Cardiac septum (tissue), 1 donor: ENCODE measurements around the gene TST. TPM values are rescaled to one million over a fixed set of nuclear protein-coding genes. Genes with fewer than 3 reads are reported as not detected.

Experiments
- DNase-seq: peaks from one replicate; pipeline ENCODE4 v3.0.0-alpha.2; 2020; ENCODE audit warnings: low spot score
- intact Hi-C: fragments of 100-400 bp; cut with DNase I; formaldehyde crosslinking; loops from one replicate; pipeline ENCODE4 v1.14.0; 2022
- total RNA-seq: library from RNA; stranded (reverse); fragmentation: NEBNext Ultra II Directional; extraction: Animal tissue kit (Norgen Biotek cat#: 25700); gene quantifications from one replicate; pipeline ENCODE4 v1.2.1, GENCODE V29; 2021
- donor health status: DM: no; HTN: no; CAD: no.

The TST gene
- total RNA-seq, 1 donor from 2014 or later, result 29.7 TPM

DNA sequence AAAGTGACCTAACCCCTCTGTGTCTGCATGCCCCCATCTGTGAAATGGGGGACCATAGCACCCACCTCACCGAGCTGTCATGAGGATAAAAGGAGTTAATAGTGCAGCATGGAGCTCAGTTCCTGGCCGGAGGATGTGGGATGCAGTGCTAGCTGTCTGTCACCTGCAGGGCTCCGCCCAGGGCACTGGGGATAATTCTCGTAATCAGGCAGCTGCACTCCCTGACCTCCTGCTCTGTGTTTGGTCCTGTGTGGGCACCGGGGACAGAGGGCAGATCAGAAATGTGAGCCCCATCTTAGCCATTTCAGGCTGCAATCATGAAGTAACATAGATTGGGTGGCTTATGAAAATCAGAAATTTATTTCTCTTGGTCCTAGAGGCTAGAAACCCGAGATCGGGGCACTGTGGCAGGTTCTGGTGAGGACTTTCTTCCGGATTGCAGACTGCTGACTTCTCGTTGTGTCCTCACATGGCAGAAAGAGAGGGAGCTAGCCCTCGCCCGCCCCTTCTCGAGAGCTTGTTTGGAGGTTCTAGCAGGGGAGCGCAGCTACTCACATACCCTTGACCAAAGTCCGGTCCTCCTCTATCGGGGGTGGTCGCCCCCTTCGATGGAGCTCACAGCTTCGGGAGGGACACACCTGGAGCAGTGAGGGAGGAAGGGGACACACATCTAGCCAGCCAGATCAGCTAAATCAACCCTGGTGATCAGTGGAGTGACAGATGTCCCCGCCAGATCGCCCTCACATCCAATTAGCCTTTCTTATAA is 35.5 kb upstream of the TST start:
- DNase-seq, result no peak
- intact Hi-C loops, result no loop called here

GRCh38 chr22:37054056-37054395 is 34.8 kb upstream of the TST start:
- DNase-seq, result no peak
- intact Hi-C loops, result no loop called here

DNA sequence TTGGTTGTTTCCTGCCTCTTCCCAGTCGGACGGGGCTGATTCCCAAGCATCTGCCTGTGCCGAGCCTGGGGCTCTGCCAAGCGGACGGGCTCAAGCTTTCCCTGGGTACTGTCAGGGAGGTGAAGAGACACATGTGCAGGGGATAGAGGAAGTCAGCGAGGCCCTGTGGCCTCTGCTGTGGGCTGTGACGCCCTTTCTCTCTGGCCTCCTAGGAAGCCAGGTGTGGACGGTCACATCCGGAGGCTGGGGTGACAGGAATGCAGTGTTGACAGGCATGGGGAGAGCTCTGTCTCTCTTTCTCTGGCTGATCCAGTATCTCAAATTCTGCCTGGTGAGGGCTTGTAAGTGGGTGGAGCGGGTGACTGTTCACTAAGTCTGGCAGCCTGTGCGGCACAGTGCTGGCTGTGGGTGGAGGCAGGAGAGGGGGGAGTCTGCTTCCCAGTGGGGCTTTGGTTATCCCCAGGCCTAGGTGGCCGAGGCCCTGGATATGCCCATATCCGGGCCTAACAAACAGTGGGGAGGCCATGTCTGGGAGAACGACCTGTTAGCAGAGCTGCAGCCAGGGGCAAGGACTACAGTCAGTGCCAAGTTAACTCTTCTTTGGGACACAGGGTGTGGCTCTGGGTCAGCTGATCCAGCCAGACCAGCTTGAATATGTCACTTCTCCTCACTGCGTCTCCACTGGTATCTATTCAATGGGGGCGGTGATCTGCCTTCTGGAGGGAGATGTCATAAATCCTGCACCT is 34.2 kb upstream of the TST start:
- no peak for DNase-seq
- intact Hi-C loops, result no loop called here

- intact Hi-C loops, result no loop called here
Observed at GRCh38 chr22:37052386-37053309, 33.4 kb upstream of the TST start.

GRCh38 chr22:37051391-37052385 is 32.4 kb upstream of the TST start, which contains the start of gene KCTD17:
Gene KCTD17 (plus strand): TSS chr22:37051742. CDS start chr22:37051761, 19 bp downstream.
- DNase-seq, result peak; percentile 82
- intact Hi-C loops, result no loop called here

More at GRCh38 chr22:37052386-37053309, 33.4 kb upstream of the TST start:
- no peak for DNase-seq

DNA sequence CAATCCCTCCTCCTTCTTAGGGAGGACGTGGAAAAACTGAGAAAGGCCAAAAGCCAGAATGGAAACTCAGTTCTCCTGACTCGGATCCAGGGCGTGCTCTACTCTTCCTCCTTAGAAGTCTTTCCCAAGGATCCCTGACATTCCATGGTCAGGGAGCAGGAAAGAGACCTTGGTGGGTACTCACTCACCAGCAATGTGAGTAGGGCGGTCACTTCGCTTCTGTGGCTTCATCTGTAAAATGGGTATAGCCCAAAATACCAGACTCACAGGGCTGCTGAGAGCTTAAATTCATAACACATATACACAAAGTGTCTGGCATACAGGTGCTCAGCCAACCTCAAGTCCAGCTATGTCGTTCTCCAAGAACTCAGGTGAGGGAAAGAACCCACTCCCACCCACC is 31.7 kb upstream of the TST start:
- no peak for DNase-seq

DNA sequence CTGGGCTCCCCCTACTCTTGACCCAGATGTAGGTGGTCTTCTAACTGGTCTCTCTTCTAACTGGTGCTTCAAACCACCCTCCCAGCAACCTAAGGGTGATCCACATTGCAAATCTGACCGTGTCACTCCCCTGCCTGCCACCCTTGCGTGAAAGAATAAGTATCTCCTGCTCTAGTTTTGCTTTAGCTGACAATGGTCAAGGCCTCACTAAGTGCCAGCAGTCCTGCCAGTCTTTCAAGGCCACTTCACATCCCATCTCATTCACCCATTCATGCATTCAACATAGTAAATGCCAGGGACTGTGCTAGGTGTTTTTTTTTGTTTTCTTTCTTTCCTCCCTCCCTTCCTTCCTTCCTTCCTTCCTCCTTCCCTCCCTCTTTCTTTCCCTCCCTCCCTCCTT is 30.0 kb upstream of the TST start:
- DNase-seq, result no peak
- intact Hi-C loops, result no loop called here

More for the DNA sequence above, 31.7 kb upstream of the TST start:
- intact Hi-C loops, result no loop called here

GRCh38 chr22:37048133-37048532 is 28.9 kb upstream of the TST start:
- no peak for DNase-seq

DNA sequence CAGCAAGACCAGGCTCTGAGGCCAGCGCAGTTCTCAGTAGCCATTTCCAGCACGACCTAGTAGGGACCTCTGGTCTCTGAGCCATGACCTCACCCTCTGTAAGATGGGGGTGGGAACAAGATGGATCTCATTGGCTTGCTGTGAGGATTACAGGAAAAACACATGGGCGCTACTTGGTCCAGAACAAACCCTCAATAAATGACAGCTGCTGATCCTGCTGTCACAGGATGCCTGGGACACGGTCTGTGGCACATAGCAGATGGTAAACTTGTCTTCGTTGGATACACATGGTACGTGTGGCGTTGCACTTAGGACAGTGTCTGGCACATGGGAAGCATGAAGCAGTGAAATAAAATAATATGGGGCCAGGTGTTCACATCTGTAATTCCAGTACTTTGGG is 27.8 kb upstream of the TST start:
- intact Hi-C loops, result no loop called here
- DNase-seq, result no peak

More at GRCh38 chr22:37048133-37048532, 28.9 kb upstream of the TST start:
- intact Hi-C loops, result no loop called here

DNA sequence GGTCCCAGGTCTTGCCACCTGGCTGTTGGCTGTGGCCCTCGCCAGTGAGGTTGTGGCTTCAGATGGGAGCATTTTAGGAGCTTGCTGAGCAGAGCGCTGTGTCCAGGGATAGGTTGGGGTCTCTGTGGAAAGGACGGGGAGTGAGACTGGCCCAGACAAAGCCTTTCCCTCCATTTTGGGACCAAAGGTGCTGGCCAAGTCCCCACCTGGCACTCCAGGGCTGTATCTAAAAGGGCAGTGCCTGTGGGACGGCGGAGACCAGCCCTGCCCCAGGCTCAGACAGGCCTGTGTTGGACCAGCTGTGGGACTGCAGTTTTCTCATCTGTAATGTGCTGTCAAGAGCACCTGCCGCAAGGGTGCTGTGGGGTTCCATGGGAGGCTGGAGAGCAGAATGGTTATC is 27.3 kb upstream of the TST start:
- intact Hi-C loops, result no loop called here
- no peak for DNase-seq

DNA sequence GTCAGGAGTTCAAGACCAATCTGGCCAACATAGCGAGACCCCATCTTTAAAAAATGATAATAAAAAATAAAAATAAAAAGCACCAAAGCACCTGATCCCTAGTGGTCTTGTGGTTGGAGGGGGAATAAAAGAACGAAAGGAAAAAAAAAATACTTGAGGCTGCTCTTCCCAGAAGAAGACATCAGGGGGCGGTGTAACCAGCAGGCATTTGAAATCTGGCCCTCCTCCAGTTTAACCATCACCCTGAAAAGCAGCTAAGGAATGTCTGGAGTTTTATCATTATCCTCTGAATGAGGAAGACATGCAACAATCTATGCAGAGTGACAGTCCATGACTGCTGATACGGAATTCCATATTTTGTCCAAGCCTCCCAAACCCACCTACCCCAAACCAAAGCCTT is 26.7 kb upstream of the TST start:
- DNase-seq, result no peak
- intact Hi-C loops, result no loop called here

GRCh38 chr22:37044634-37045625 is 25.7 kb upstream of the TST start:
- no peak for DNase-seq
- intact Hi-C loops, result loop anchor here (5.0 kb wide), 2 partner anchors 173 to 263 kb away; no protein-coding TSS in a partner anchor

DNA sequence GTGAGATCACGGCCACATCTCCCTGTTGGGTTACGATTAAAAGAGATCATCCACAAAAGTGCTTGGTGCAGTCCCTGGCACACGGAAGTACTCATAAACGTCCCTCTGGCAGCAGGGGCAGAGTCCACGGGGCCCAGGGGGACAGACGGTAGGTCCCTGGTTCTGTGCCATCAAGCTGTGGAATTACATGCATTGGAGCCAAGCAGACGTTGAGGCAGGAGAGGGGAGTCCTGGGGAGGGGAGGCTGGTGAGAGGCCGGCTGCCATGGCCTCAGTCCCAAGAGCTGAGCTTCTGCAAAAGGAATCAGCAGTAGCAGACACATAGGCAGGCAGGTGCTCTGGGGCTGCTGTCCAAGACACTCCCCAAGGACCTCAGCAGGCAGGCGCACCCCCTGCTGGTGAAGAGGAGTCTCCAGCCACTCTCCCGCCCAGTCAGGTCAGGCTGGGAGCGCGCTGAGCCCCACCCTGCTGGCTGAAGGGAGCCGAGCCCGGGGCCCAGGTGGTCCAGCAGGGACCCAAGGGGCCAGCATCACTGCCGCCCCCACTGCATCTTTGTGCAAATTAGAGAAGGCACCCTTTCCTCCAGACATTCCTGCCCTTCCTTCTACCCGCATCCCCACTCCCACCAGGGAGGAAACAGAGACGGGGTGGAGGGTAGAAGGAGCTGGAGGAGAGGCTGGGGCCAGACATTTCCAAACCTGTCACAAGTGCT is 24.7 kb upstream of the TST start:
- intact Hi-C loops, result loop anchor here (5.0 kb wide), 2 partner anchors 172 to 262 kb away; no protein-coding TSS in a partner anchor
- peak; percentile 82 for DNase-seq

DNA sequence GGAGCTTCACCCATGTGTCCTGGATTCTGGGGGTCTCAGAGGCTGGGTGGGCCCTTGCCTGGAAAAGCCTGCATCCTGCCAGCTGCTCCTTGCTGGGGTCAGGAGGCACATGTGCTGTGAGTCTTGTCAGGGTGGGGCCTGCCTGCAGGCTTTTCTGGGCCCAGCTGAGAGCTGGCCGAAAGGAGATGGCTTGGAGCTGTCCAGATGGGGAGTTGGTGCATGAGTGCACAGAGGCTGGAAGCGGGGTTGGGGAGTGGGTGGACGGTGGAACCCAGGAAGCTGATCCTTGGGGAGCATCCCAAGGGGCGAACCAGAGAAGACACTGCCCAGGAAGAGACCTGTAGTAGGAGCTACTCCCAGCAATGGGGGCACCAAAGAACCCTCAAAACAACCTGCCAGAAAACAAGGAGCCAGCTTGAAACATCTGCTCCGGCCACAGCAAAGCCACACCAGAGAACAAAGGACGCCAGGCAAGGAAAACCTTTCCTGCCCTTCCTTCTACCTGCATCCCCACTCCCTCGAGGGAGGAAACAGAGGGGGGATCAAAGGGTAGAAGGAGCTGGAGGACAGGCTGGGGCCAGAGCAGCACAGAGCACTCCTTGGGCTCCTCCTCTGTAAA is 24.1 kb upstream of the TST start:
- no peak for DNase-seq
- intact Hi-C loops, result loop anchor here (5.0 kb wide), 2 partner anchors 171 to 261 kb away; no protein-coding TSS in a partner anchor

GRCh38 chr22:37039466-37039865 is 20.2 kb upstream of the TST start:
- intact Hi-C loops, result no loop called here
- DNase-seq, result no peak

DNA sequence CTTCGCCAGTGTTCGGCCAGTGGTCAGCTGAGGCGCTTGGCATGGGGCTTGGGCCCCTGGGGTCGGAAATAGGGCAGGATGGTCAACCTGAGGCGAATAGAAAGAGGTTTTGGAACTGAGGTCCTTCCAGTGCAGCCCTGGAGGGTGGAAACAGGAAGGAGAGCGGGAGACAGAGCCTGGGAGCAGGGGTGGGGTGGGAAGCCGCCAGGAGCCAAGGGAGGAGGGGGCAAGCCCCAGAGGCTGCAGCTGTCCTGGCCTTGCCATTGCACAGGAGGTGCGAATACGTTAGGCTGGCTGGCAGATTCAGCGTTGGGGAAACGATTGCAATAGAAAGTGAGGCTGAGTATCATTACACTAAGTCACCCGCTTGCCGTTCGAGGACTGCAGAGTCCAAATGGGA is 18.4 kb upstream of the TST start:
- intact Hi-C loops, result no loop called here
- DNase-seq, result no peak
